Cortex of kidney (tissue), 1 donor: Measurements from ENCODE around the gene IRX5.

Source experiments
- DNase-seq: peaks from one replicate; lab custom pipeline; 2025; lab: John Stamatoyannopoulos, UW

IRX5 gene

DNA sequence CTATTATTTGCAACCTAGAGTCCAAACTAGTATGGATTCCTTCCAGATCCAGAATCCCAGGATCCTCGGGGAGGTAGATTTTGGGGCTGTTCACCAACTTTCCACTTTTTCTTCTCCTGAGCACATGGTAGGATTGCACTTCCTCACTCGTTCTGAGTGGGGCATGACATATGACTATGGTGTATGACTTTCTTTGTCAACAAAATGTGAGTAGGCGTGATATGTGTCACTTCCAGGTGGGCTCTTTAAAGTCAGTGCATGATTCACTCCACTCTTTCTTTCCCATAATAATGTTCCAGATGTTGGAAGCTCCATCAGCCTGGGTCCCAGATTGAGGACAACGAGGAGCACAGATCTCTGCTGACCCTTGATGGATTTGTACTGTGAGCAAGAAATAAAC, 21.5 kb downstream of the IRX5 start:
- no peak for DNase-seq

DNA sequence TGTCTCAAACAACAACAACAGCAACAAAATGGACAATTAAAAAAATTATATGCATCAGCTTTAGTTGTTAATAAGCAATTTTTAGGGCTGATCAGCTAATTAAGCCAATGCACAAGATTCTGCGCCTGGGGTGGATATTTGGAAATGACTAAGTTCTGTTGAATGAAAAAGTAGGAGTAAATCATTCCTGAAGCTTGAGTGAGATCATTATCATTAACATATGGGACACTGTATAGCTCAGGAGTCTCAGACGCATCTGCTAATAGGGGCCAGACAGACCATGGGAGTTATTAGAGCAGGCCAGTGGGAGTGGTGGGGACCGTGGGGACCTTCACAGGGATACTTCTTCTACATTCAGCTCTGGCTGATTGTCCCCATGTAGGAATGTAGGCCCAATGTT, 22.8 kb downstream of the IRX5 start:
- DNase-seq: no peak

DNA sequence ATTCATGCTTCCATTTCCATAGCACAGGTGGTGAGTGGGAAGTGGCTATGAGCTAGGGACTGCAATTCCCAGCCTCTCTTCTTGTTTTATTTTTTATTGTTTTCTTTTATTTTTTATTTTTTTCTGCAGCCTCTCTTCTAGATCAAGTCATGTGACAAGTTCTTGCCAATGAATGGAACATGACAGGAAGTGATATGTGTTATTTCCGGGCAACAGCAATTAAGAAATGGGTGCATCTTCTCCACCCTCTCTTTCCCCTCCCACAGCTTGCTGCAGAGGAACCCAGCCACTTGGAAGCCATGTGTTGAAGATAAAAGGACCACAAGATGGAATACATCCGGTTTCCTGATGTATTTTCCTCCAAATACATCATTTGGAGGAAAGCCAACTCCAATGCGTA, 23.6 kb downstream of the IRX5 start:
- DNase-seq: no peak

DNA sequence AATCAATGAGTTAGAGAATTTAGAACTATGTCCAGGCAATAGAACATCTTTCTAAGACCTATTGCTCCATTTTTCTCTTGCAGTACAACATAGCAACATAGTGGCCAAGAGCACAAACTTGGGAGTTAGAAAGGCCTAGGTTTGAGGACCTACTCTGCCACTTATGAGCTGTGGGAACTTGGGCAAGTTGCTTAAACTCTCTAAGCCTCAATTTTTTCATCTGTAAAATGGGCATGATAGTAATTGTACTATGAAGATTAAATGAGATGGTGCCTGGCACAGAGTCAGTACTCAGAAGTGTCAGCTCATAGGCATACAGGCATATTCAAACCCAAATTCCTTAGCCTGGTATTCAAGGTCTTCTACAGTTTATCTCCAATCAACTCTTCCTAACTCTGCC, 25.1 kb downstream of the IRX5 start:
- no peak for DNase-seq

DNA sequence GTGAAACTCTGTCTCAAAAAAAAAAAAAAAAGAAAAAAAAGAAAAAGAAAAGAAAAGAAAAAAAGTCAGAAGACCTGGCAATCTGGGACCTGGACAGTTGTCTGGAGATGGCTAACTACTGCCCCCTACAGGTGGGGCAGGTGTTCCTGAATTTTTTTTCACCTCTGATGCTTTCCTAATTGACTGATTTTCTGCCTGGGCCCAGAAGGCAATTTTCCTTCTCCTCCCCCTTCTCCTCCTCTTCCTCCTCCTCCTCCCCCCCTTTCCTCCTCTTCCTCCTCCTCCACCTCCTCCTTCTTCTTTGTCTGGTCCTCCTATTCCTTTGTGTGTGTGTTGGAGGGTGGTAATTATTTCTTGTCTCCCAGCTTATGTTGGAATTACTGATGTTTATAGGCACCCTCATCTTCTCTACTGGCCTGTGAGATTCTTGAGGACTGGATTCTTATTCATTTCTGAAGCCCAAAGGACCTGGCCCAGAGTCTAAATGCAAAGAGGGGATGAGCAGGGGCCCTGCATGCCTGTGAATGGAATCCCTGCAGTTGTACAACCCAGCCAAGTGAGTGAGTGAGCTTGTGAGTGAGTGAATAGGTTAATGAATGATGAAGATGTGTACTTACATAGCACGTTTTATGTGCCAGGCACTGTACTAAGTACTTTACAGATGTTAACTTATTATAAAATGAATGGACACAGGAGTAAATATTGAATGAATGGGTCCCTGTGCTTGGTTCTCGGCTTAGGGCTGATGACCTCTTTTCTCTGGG, 26.9 kb downstream of the IRX5 start:
- no peak for DNase-seq

DNA sequence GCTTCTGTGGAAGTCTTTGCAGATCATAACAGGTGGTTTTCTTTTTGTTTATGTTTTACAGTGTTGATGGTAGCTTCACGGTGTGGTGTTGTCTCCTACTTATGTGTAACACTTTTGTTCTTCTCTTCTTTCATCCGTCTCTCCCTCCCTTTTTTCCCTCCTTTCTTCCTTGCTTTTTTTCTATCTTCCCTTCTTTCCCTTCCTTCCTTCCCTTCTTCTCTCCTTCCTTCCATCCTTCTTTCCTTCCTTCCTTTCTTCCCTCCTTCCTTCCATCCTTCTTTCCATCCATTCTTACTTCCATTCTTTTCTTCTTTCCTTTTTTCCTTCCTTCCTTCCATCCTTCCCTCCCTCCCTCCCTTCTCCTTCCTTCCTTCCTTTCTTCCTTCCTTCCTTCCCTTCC, 31.4 kb downstream of the IRX5 start:
- DNase-seq: no peak

DNA sequence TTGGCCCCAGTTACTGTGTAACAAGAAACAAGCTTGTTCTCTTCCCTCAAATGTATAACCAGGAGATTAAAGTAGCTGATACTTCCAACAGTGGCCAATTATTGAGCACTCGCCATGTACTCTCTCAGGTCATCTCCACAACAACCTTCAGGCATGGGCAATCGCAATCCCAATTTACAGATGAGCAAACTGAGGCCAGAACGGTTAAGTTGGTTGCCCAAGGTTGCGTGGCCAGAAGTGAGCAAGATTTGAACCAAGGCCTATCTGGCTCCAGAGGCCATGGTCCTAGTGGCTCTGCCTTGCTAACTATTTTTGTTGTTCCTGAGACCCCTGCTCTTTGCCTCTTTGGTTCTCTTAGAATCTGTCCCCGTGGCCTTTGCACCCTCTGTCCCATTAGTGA, 33.6 kb downstream of the IRX5 start:
- DNase-seq: no peak

DNA sequence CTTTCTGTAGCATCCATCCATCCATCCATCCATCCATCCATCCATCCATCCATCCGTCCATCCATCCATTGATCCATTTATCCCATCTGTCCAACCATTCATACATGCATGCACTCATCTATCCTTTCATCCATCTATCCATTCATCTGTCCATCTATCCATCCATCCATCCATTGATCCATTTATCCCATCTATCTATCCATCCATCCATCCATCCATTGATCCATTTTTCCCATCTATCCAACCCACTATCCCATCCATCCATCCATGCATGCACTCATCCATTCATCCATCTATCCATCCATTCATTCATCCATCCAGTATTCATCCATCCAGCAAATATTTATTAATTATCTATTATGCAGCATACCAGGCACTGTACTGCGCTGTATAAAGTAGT, 34.8 kb downstream of the IRX5 start:
- no peak for DNase-seq

DNA sequence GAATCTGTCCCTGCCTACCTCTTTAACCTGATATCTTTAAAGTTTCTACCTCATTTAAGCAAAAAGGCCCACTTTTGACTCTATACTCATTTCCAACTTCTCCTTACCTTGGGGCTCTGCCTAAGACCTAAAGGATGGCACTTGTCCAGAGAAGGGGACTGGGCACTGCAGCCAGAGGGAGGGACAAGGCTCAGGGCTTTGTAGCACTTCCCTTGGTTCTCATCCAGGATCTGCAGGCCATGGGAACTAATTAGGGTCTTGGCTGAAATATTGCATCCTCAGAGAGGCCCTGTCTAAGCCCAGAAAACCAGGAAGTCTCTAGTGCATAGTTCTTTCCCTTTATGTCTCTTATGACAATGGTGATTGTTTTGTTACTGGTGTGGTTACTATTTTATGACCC, 37.3 kb downstream of the IRX5 start:
- DNase-seq: no peak

DNA sequence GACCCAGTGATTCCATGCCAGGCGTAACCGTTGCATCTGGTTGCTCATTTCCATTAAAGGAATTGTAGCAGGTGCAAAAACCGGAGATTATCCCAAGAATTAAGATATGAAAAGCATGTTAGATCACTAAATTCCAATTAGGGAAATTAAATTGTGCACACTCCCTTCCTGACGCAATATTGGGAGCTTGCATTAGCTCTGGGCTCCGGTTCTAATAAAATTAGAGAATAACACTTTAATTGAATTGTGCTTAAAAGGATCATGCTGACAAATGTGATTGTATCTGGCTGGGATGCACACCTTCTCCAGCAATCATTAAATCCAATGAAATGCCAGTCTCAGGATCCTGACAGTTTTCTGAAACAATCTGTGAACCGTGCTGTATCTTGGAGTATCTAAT, 38.1 kb downstream of the IRX5 start:
- DNase-seq: no peak

DNA sequence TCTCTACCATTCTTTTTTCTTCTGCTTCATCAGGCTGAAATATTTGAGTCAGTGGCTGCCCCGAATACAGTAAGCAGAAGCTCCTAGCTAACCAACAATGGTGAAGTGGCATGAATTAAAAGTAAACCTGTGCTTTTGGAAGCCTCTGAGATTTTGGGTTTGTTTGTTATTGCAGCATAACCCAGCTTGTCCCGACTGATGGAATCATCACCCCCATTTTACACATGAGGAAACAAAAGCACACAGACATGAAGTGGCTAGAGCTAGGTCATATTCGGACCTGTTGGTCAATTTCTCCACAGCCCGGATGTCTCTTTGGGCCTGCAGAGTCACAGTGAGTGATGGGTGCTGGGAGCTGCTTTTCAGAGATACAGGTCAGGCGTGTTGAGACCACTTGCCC, 39.4 kb downstream of the IRX5 start:
- no peak for DNase-seq

DNA sequence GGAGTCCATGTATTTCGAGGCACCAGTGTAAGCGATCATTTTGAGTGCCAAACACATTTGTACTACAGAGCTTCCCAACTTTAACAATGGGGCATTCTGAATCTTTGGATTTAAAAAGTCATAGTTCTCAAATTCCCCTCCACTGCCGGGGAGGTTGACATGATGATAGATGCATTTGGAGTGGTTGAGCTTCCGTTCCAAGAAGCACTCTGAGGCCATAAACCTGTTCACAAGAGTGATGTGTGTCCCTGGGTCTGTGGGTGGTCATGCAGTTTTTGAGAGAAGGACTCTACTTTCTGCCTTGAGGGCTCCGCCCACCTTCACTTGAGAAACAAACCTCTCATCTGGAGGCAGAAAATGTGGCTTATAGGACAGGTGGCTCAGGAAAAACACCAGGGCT, 43.7 kb downstream of the IRX5 start:
- DNase-seq: no peak

DNA sequence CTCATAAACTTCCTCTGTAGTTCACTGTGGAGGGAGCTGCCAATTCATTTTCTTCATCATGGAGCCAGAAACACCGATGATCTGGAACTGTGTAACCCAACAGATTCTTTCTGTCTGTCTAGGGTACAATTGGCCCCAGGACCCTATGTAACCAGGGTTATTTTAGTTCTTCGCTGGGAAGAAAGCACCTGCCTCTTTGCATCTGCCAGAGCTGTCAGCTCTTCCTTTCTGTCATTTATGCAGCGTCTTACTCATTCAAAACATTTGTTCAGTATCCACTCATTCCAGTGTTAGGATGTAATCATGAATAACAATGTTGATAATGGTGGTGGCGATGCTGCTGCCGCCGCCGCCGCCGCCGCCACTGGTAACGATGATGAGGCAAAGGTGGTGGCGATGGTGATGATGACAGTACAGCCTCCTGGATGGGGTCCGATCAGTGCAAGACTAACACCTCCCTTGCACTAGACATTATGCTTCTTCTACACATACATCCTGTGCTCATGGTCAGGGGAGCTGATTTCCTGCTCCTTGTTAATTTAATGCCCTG, 46.1 kb downstream of the IRX5 start:
- no peak for DNase-seq

DNA sequence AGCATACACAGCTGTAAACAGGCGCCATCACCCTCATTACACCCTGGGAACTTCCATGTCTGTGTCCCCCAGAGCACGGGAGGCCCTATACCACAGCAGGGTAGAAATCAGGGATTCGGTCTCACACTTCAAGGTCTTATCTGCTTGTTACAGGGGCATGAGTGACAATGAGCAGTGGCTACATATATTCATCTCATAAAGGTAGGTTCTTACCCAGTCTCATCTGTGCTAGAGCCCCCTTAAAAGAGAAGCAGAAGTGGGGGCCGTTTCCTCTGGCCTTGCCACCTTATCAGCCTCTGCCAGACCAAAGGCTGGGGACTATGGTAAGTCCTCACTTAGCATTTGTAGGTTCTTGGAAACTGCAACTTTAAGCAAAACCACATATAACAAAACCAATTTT, 46.5 kb downstream of the IRX5 start:
- no peak for DNase-seq

DNA sequence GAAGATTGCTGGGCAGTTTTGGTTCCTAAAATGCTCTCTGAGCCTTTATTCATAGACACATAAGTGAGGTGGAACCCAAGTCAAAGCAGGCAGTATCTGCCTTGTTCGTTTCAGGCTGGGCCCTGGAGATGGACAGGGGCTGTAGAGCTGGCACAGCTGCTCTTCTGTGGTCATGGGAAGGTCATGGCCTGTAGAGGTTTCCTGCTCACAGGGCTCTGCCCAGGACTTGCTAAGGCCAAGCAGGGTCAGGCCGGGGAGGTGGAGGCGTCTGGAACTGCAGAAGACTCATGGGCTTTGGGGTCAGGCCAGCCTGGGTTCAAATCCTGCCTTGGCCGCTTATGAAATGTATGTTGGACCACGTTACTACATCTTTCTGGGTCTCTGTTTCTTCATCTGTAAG, 50.2 kb downstream of the IRX5 start:
- DNase-seq: no peak
